ENCODE measurements around the gene CBLN3.

The CBLN3 gene

DNA sequence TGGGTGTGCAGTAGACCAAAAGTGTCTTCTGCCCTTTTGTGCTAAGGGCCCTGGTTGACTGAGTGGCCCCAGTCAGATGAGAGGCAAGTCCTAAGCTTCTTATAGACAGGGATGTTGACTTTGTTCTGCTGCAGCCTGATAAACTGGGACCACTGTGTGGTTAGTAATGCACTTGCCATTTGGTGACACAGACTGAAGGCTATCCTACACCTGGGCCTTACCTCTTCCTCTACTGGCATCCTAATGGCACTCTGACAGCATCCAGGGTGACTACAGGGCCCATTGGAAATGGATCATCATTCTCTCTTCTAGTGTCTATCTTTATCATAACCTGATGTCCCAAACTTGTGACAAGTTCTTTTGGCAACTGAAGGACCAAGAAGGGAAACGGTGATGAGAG lies 9.8 kb upstream of the CBLN3 start:
- DNase-seq, result no peak

DNA sequence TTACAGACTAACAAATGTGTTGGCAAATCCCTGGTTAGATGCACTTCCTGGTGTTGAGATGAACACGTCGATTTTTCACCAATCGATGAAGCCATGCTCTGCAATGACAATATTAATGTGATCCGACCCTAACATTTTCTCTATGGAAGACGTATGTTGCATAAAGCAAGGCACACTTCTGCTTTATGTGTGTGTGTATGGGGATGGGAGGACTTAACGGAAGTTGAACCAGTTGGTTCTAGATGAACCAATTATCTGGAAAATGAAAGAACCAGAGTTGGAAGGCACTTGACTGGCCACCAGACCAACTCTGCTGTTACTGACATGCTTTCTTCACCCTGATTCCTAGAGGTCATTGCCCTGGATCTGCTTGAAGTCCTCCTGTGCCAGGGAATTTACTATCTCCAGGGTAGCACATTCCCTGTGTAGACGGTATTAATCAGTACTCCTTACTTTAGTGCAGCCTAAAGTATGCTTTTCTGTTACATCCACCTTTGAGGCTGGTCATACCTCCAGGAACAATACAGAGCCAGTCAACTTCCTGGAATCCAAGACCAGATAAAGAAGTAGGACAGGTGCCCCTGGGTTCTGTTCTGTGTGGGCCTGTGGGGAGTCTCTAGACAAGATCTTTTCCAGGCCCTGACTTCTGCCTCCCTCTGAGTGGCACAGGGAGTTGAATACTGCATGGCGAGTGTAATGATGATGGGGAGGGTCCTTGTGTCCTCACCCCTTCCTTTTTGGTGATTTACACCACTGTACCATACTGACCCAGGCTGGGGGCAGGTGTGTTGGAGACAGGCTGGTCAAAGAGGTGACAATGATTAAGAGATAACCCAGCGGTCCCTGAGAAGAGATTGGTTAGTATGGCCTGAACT lies 9.0 kb upstream of the CBLN3 start:
- DNase-seq, result no peak

DNA sequence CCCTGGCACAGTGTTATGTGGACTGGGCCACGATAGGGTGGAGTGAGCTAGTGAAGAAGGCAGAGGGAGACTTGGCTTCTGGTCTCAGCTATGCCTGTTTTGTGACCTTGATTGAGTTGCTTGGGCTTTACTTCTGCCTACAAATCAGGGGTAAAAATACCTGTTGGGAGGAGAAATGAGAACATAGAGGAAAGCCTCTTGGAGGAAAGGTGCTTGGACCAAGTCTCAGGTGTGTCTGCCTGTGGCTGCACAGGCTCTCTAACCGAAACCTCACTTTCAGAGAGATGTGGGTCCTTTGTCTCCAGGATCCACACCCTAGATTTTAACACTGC lies 8.2 kb upstream of the CBLN3 start:
- no peak for DNase-seq

DNA sequence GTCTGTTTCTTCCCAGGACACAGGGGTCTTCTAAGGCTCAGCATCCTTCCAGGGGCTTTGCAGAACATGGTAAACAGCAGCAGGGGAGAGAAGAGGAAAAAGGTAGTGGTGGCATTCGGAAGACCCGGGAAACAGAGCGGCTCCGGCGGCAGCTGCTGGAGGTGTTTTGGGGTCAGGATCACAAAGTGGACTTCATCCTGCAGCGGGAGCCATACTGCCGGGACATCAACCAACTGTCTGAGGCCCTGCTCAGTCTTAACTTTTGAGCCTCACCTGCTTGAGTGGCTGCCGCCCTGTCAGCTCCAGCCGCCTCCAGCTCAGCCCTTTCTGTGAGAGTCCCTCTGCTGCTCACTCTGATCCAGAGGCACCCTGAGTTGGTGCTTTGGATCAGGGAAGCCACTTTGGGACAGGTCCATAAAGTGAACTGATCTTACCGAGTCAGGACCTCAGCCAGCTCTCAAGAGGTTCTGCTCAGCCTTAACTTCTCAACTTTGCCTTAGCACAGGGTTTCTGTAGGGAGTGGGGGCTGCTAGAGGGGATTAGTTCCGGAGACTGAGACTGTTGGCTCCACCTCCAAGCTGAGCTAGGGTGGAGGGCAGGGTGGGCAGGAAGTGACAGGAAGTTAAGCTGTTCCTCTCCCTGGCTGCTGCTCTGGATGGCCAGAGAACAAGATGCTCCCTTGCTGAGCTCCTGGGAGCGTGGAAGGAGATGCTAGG lies 7.7 kb upstream of the CBLN3 start:
- DNase-seq, result no peak

DNA sequence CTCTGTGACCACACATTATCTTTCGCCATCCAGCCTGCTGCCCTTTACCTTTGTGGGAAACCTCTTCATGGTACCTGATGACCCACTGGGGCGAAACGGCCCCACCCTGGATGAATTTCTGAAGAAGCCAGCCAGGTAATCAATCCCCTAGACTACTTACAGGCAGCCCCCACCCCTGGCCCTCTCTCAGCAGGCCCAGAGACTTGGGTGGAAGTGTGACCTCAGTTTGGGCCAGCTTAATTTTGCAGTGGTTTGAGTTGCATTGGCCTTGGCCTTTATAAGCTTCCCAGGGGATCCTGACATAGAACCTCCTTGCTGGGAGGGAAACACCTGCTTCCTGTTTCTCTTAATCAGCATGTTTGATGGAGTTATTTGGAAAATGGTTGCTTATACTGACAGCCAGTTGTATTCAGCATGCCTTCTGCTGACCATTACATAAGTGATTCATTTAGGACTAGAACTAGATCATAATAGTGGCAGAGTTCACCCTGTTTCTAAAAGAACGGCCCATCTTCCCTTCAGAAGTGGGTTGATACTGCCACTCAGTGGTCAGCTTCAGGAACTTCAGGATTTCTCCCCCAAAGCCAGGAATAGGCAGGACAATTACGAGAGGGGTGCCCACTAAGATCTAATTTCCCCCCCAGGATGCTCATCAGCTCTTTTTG lies 7.0 kb upstream of the CBLN3 start:
- peak; percentile 72 for DNase-seq

DNA sequence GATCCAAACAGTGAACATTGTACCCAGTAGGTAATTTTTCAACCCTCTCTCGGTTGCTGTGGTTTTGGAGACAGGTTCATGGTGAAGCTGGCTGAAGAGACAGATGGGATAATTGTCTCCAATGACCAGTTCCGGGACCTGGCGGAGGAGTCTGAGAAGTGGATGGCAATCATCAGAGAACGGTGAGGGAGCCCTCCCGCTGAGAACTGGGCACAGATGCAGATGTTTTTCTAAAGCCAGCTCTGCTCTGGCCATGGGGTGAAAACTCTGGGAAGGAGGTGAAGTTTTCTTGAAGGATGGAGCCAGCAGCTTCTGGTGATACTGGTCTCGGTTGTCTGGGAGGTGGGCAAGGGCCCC lies 6.5 kb upstream of the CBLN3 start:
- no peak for DNase-seq

DNA sequence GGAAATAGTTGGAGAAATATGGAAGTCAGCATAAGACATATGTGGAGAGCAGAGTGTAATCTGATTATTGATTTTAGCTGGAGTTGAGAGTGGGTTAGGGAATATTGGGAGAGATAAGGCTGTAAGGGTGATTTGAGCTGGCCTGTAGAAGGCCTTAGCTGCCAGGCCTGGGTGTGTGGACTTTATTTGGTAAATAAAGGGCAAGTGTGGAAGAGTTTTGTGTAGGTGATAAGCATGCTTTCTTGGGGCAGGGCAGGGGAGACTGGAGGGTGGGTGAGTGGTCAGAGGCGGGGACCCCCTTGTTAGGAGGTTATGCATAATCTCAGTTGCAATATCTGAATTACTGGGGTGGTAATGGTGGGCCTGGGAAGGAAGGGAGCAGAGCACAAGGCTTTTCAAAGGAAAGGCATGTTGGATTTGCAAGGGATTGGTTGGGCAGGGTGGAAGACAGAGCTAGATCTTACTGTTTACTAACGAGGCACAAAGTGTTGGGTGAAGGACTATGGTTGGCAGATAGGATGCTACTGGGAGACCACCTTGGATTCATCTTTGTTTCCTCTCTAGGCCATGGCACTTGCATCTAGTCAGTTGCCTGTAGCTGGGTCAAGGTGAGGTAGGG lies 5.8 kb upstream of the CBLN3 start:
- no peak for DNase-seq

DNA sequence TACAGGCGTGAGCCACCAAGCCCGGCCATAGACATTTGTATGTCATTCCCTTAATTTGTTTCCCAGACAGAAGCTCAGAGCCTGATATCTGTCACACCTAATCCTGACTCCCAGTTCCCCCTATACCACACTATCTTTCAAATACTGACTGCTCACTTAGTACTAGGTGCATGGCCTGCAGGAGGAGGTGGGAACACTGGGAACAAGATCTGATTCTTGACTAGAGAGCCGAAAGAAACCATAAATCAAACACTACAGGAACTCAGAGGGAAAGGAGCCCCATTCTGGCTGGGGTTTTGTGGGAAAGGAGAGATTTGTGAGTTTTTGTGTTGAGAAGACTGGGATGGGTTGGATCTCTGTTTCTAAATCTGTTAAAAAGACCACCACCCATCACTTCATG lies 5.2 kb upstream of the CBLN3 start:
- DNase-seq, result no peak

DNA sequence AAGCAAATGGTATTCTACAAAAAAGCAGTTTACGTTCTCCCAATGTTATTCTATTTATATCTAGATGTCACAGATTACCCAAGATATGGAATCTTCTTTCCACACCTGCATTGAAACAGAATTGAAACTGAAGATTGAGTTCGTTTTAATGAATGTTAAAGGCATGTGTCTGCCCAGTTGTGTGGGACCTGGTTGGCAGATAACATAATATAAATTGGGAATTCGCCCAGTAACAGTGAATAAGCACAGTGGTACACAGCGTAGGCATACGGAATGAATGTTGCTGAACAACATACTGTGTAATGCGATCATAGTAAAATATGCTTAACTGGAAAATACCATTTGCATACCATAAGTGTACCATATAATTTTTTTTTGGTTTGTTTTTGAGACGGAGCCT lies 4.6 kb upstream of the CBLN3 start:
- DNase-seq, result no peak

DNA sequence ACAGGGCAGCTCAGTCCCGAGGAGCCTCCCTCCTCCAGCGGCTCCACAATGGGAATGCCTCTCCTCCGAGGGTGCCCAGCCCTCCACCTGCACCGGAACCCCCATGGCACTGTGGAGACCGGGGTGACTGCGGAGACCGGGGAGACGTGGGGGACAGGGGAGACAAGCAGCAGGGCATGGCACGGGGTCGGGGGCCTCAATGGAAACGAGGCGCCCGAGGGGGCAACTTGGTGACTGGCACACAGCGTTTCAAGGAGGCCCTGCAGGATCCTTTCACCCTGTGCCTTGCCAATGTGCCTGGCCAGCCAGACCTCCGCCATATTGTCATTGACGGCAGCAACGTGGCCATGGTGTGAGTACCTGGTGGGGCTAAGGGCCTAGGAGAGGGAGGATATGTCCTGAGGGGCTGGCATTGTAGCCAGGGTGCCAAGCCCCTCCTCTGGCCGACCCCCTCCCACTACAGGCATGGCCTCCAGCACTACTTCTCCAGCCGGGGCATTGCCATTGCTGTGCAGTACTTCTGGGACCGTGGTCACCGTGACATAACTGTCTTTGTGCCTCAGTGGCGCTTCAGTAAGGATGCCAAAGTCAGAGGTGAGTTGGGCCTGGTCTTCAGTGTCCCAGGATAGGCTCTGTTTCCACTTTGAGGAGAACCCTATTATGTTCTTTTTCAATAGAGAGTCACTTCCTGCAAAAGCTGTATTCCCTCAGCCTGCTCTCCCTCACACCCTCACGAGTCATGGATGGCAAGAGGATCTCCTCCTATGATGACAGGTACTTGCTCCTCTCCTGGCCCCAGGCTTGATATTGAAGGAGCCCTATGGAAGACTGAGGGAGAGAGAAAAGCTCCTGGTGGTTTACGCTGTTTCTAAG lies 3.0 kb upstream of the CBLN3 start:
- DNase-seq, result no peak

DNA sequence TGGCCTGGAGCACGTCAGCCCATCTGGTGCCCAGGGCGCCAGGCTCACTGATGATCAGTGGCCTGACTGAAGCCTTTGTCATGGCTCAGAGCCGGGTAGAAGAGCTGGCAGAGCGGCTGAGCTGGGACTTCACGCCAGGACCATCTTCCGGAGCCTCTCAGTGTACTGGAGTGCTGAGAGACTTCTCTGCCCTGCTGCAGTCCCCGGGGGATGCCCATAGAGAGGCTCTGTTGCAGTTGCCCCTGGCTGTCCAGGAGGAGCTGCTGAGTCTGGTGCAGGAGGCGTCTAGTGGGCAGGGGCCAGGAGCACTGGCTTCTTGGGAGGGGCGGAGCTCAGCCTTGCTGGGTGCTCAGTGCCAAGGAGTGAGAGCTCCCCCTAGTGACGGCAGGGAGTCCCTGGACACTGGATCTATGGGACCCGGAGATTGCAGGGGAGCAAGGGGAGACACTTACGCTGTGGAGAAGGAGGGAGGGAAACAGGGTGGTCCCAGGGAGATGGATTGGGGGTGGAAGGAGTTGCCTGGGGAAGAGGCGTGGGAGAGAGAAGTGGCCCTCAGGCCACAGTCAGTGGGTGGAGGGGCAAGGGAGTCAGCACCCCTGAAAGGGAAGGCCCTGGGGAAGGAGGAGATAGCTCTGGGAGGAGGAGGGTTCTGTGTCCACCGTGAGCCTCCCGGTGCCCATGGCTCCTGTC lies 2.2 kb upstream of the CBLN3 start:
- DNase-seq, result peak; percentile 91

DNA sequence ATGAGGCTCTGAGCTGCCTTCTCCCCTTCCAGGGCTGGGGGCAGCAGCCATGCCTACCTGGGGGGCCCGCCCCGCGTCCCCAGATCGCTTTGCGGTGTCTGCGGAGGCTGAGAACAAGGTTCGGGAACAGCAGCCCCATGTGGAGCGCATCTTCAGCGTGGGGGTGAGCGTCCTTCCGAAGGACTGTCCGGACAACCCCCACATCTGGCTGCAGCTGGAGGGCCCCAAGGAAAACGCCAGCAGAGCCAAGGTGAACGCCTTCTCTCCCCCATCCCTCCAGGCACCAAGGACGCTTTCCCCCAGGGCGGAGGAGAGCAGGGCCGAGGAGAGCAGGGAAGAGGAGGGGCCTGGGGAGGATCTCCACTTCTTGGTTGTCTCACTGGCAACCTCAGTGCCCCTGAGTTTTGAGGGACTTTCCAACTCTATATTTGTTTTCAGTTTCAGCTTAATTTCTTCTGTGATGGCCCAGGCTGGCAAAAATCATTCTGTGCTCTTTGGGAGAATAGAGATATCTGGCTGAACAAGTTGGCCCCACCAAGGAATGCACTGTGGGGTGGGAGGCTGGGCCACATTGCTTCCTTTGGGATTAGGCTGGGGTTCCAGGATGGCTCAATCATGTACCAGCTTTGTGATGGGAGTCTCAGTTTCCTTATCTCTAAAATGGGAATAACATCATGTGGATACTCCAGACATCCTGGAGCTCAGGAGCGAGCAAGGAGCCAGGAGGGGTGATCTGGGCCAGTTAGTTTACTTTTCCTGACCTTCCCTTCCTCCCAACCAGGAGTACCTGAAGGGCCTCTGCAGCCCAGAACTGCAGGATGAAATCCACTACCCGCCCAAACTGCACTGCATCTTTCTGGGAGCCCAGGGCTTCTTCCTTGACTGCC lies 1.5 kb upstream of the CBLN3 start:
- DNase-seq, result peak; percentile 63

DNA sequence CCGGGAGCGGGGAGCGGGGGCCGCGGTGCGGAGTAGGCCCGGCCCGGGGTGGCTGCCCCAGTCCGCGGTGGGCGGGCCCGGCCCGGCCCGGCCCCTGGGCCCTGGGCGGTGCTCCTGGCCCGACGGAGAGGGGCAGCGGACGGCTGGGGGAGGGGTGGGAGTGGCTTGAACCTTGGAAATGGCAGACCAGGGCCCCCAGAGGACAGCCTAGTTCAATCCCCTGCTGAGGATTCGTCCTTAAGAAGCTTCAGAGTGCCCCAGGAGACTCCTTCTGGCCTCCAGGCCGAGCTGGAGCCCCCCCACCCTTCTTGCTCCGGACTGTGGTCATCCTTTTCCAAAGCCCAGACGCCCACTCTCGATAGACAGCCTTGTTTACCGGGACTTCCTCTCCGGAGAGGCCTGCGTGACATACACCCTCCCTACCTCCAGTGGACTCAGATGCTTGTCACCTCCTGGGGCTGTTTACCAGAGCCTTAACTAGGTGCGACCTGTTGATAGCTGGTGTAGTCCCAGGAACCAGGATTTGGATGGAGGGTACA lies 744 bp upstream of the CBLN3 start:
- DNase-seq, result peak; percentile 85

DNA sequence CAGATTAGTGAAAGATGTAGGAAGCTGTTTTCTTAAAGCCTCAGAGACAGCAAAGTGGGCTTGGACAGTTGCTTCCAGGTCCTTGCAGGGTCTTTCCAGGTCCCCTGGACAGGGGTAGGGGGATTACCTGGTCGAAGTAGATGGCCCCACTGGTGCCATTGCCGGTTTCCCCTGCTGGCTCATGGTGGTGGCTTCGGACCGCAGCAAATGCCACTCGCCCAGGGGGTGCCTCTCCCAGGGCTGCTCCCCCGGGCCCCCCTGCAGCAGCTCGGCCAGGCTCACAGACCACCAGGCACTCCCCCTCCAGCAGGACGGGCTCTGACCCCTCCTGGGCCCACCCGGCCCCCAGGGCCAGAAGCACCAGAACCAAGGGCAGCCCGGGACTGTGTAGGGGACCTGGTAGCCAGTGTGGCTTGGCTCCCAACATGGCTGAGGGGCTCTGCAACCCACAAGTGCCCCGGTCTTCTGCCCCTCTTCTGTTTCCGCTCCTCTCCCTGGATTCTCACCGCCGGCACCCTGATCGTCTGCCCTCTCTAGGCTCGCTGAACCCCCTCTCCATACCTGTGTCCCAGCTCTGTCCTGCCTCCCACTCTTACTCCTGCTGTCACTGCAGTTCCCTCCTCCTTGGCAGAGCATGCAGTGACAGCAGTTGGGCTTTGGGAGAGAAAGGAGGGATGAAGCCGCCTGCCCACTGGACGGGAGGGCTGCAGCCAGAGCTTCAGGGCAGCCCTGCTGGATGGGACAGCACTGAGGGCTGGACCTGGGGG lies 657 bp downstream of the CBLN3 start:
- peak; percentile 8 for DNase-seq

DNA sequence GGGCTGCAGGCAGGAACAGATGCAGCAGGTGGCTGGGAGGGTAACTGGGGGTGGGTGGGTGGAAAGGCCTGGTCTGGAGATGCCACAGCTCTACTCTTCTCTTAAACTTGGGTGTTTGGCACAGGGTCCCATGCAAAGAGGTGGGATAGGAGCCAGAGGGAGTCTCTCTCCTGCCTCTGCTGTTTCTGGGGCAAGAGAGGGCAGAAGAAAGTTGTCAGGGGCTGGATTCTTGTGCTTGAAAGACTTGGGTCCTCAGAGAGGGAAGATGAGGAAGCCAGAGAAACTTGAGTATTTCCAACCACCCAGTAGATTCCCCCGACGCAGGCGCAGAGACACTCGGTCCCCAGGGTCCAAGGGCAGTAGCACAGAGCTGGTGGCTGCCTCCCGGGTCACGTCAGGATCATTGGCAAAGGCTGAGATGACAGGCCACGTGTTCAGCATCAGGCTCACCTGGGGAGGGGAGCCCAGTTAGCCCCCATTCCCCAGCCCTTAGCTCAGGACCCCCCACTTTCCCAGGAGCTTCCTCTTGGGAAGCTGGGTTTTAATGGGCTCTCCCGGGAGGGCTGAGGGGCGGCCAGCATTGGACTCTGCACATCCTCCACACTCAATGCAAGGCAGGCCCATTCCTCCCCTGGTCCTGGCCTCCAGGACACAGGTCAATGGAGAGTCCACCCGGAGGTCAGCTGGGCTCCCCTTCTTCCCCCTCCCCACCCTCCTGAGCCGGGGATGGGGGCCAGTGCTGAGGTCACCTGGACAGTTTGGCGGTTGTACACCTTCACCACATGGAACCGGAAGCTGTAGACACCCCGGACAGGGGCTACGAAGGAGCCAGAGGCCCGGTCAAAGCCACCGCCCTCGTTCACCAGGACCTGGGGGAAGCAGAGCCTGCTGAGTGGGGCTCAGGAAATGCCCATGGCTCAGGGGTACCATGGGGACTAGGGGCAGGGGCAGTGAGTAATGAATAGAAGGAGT lies 1.6 kb downstream of the CBLN3 start:
- DNase-seq, result no peak

DNA sequence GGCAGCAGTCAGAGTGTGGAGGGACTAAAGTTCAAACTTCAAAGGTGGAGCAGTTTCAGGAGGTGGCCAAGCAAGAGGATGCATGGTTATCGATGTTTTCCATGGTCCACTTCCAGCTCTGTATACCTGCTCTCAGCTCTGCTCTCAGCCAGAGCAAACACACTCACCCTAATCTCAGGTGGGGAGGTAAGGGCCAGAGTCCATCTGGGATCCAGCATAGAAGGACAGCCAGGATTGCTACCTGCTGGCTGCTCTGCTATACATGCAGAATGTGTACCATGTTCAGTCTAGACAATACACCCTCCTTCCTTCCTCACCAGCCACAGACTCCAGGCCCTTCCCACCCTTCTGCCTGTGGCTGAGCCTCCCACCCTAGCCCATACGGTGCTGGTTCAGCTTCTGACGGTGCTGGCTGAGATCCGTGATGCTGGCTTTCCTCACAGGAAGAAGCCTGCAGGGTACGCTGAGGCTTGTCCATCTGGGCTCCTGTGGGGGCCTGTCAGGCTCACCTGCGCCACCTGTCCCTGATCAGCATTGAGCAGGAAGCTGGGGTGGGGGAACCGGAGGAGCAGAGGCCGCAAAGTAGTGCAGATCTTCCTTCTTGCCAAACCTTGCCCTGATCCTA lies 2.4 kb downstream of the CBLN3 start:
- DNase-seq, result no peak

DNA sequence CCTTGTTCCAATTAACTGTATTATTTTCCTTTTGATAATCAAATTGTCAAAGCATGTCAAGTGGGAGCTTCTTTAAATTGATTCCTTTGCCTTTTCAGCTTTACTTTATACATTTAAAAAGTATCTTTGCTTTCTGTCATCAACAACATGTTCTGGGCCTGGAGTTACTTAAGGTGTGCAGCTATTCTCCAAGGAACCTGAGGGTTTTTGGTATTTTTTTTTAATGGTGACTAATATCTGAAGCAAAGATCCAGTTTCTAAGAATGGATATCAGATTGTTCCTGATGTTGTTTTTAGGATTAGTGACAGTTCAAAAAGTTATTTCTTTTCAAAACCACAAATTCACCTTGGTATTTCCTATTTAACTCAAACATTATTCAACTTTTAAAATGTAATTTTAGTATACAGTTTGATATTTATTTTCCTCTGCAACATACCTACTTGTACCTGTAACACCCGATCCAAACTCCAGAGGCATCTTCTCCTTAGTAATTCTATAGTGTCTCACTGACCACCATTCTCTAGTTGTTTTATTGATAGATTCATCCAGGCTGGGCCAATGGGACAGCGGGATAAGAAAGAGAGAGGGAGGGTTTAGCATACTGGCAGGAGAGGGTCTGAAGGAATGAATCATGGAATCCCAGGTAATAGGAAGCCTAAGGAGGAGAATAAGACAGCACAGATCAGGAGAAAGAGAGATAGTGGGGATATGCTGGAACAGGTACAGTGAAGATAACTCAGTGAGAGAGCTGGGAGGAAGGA lies 3.1 kb downstream of the CBLN3 start:
- peak; percentile 13 for DNase-seq
